WTC11 (cell line): Measurements from ENCODE around the gene ARPC1B. TPM values are rescaled to one million over a fixed set of nuclear protein-coding genes. Genes with fewer than 3 reads are reported as not detected.

ENCODE experiments used
- ATAC-seq: fragments of 200-7000 bp; cut with Tn5 transposase; 2 replicates; pipeline ENCODE4 v1.10.0; 2021; ENCODE audit warnings: mild to moderate bottlenecking, moderate library complexity
- CTCF ChIA-PET: fragments of 300-600 bp; sonication (Branson Sonifier 250); formaldehyde crosslinking; loops from one replicate; lab custom pipeline; 2021; ENCODE audit warnings: antibody characterized with exemption; lab: Charles Lee
- POLR2A ChIA-PET: fragments of 350-600 bp; sonication (Branson Sonifier 250); formaldehyde crosslinking; loops from one replicate; lab custom pipeline; 2021; ENCODE audit warnings: antibody characterized with exemption; lab: Charles Lee
- DNase-seq: peaks from one replicate; pipeline ENCODE4 v3.0.0; 2021; ENCODE audit warnings: low spot score
- H3K27ac Mint-ChIP-seq: 2 replicates; pipeline ENCODE4 v1.8.0; 2021; ENCODE audit warnings: mixed read lengths
- H3K27me3 Mint-ChIP-seq: 2 replicates; pipeline ENCODE4 v1.8.0; 2021; ENCODE audit warnings: low read depth, mild to moderate bottlenecking, moderate library complexity, mixed read lengths
- H3K36me3 Mint-ChIP-seq: 2 replicates; pipeline ENCODE4 v1.8.0; 2021; ENCODE audit warnings: mixed read lengths
- H3K4me1 Mint-ChIP-seq: 2 replicates; pipeline ENCODE4 v1.8.0; 2022; ENCODE audit warnings: mixed read lengths
- H3K4me3 Mint-ChIP-seq: 2 replicates; pipeline ENCODE4 v1.8.0; 2021; ENCODE audit warnings: mild to moderate bottlenecking, moderate library complexity, mixed read lengths
- H3K9me3 Mint-ChIP-seq: 2 replicates; pipeline ENCODE4 v1.8.0; 2021; ENCODE audit warnings: mixed read lengths
- ATF1 ChIP-seq: sonication (generic); formaldehyde crosslinking; IDR thresholded peaks from 2 replicates; pipeline ENCODE4 v1.8.1; 2023; ENCODE audit warnings: mild to moderate bottlenecking, moderate library complexity, missing genetic modification reagents
- GABPB1 ChIP-seq: sonication (generic); formaldehyde crosslinking; IDR thresholded peaks from 2 replicates; pipeline ENCODE4 v1.8.1; 2023; ENCODE audit warnings: mild to moderate bottlenecking, missing genetic modification reagents
- JAZF1 ChIP-seq: fragments of 250-450 bp; sonication (Bioruptor Pico); IDR thresholded peaks from 2 replicates; pipeline ENCODE4 v1.9.0; 2021; ENCODE audit warnings: moderate library complexity, mild to moderate bottlenecking, inconsistent platforms
- JUN ChIP-seq: sonication (generic); formaldehyde crosslinking; IDR thresholded peaks from 2 replicates; pipeline ENCODE4 v1.8.0; 2023; ENCODE audit warnings: mild to moderate bottlenecking, missing genetic modification reagents
- KAT7 ChIP-seq: sonication (generic); formaldehyde crosslinking; IDR thresholded peaks from 2 replicates; pipeline ENCODE4 v1.8.1; 2023; ENCODE audit warnings: missing genetic modification reagents, mild to moderate bottlenecking, borderline replicate concordance
- MYBL2 ChIP-seq: sonication (generic); formaldehyde crosslinking; IDR thresholded peaks from 2 replicates; pipeline ENCODE4 v1.8.1; 2023; ENCODE audit warnings: mild to moderate bottlenecking, moderate library complexity, missing genetic modification reagents
- NFATC4 ChIP-seq: fragments of 250-450 bp; sonication (Bioruptor Pico); IDR thresholded peaks from 2 replicates; pipeline ENCODE4 v1.9.0; 2021; ENCODE audit warnings: mild to moderate bottlenecking
- NR3C1 ChIP-seq: sonication (generic); formaldehyde crosslinking; conservative IDR thresholded peaks from 2 replicates; pipeline ENCODE4 v1.8.1; 2023; ENCODE audit warnings: low read depth, mild to moderate bottlenecking, missing genetic modification reagents
- OVOL2 ChIP-seq: fragments of 250-450 bp; sonication (Bioruptor Pico); IDR thresholded peaks from 2 replicates; pipeline ENCODE4 v1.9.0; 2021; ENCODE audit warnings: mild to moderate bottlenecking, borderline replicate concordance
- ZNF138 ChIP-seq: sonication (generic); formaldehyde crosslinking; conservative IDR thresholded peaks from 2 replicates; pipeline ENCODE4 v1.8.1; 2022; ENCODE audit warnings: mild to moderate bottlenecking, moderate library complexity, missing genetic modification reagents
- ZNF219 ChIP-seq: sonication (generic); formaldehyde crosslinking; IDR thresholded peaks from 2 replicates; pipeline ENCODE4 v1.8.0; 2023; ENCODE audit warnings: missing genetic modification reagents, mild to moderate bottlenecking, borderline replicate concordance
- ZNF416 ChIP-seq: fragments of 250-450 bp; sonication (Bioruptor Pico); IDR thresholded peaks from 2 replicates; pipeline ENCODE4 v1.9.0; 2021; ENCODE audit warnings: mild to moderate bottlenecking, inconsistent platforms
- total RNA-seq: library from RNA; stranded (reverse); gene quantifications from 3 replicates; pipeline ENCODE4 v1.2.3, GENCODE V29; 2021
- TF ChIP-seq, protein P1 (sequence below): fragments of 250-450 bp; sonication (Bioruptor Pico); IDR thresholded peaks from 2 replicates; pipeline ENCODE4 v1.9.0; 2021; ENCODE audit warnings: mild to moderate bottlenecking
- TF ChIP-seq, protein P2 (sequence below): fragments of 250-450 bp; sonication (Bioruptor Pico); IDR thresholded peaks from 2 replicates; pipeline ENCODE4 v1.8.0; 2021; ENCODE audit warnings: mild to moderate bottlenecking
- TF ChIP-seq, protein P3 (sequence below): sonication (generic); formaldehyde crosslinking; IDR thresholded peaks from 2 replicates; pipeline ENCODE4 v1.8.0; 2022; ENCODE audit warnings: mild to moderate bottlenecking, missing genetic modification reagents
- TF ChIP-seq, protein P4 (sequence below): fragments of 200-600 bp; IDR thresholded peaks from 2 replicates; pipeline ENCODE4 v1.8.0; 2022; ENCODE audit warnings: antibody characterized with exemption
- TF ChIP-seq, protein P5 (sequence below): sonication (generic); formaldehyde crosslinking; IDR thresholded peaks from 2 replicates; pipeline ENCODE4 v1.8.1; 2022; ENCODE audit warnings: low read depth, missing genetic modification reagents, borderline replicate concordance
- TF ChIP-seq, protein P6 (sequence below): sonication (generic); formaldehyde crosslinking; IDR thresholded peaks from 2 replicates; pipeline ENCODE4 v1.8.0; 2023; ENCODE audit warnings: mild to moderate bottlenecking, missing genetic modification reagents

Gene ARPC1B
- total RNA-seq, 1 experiment from 2014 or later = 66.2 TPM

DNA sequence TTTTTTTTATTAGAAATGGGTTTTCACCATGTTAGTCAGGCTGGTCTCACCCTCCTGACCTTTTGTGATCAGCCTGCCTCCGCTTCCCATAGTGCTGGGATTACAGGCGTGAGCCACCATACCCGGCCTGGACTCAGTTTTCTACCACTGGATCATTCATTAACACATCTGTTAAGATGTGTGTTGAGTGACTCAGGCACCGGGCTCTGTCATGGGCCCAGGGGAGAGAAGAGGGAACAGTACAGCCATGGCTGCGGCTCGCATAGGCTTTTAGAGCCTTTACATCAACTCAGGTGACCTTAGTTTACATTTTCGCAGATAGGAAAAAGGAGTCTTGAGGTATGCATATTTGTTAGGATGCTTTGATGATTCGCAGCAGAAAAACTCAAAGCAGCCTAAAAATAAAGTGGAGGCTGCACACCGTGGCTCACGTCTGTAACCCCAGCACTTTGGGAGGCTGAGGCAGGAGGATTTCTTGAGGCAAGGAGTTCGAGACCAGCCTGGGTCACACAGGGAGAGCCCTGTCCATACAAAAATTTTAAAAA is 3.1 kb upstream of the ARPC1B start (continued):
- TF ChIP-seq, protein P1, sequence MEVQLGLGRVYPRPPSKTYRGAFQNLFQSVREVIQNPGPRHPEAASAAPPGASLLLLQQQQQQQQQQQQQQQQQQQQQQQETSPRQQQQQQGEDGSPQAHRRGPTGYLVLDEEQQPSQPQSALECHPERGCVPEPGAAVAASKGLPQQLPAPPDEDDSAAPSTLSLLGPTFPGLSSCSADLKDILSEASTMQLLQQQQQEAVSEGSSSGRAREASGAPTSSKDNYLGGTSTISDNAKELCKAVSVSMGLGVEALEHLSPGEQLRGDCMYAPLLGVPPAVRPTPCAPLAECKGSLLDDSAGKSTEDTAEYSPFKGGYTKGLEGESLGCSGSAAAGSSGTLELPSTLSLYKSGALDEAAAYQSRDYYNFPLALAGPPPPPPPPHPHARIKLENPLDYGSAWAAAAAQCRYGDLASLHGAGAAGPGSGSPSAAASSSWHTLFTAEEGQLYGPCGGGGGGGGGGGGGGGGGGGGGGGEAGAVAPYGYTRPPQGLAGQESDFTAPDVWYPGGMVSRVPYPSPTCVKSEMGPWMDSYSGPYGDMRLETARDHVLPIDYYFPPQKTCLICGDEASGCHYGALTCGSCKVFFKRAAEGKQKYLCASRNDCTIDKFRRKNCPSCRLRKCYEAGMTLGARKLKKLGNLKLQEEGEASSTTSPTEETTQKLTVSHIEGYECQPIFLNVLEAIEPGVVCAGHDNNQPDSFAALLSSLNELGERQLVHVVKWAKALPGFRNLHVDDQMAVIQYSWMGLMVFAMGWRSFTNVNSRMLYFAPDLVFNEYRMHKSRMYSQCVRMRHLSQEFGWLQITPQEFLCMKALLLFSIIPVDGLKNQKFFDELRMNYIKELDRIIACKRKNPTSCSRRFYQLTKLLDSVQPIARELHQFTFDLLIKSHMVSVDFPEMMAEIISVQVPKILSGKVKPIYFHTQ (CRISPR knock-in tag) = no peak
- no peak for TF ChIP-seq JUN
- TF ChIP-seq ATF1 (CRISPR knock-in tag) = no peak
- no peak for TF ChIP-seq NFATC4 (CRISPR knock-in tag)
- no peak for TF ChIP-seq ZNF138
- TF ChIP-seq NR3C1 (CRISPR knock-in tag) = no peak
- TF ChIP-seq, protein P2, sequence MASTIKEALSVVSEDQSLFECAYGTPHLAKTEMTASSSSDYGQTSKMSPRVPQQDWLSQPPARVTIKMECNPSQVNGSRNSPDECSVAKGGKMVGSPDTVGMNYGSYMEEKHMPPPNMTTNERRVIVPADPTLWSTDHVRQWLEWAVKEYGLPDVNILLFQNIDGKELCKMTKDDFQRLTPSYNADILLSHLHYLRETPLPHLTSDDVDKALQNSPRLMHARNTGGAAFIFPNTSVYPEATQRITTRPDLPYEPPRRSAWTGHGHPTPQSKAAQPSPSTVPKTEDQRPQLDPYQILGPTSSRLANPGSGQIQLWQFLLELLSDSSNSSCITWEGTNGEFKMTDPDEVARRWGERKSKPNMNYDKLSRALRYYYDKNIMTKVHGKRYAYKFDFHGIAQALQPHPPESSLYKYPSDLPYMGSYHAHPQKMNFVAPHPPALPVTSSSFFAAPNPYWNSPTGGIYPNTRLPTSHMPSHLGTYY = no peak
- TF ChIP-seq, all 79 proteins: peak for 0

DNA sequence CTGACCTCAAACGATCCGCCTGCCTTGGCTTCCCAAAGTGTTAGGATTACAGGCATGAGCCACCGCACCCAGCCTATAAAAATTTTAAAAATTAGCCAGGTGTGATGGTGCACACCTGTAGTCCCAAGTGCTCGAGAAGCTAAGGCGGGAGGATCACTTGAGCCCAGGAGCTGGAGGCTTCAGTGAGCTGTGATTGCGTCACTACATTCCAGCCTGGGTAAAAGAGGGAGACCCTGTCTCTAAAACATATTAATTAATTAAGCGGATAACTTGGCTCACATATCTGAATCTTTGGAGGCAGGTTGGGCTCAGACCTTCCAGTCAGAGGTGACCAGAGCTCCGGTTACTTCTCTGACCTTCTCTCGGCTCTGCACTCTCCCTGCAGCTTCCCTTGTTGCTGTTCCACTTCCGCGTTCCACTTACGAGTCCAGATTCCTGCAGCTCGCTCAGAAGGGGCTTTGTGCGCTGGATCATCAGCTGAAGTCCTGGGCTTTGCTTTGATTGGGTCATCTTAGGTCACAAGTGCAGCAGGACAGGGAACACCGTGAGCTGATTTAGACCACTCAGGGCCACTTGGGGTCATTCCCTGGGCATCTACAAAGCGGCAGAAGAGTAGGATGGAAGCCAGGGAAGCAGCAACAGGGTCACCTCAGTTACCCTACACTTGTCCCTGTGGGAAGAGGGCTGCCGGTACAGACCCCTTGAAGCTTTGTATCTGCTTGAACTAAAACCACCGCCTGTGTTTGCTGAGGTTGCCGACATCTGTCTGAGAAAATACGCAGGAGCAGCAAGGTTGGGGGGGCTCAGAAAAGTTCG is 2.0 kb upstream of the ARPC1B start:
- peaks cover 12% of the 10 kb centered on the region for H3K27me3 Mint-ChIP-seq
- ChIA-PET CTCF (interaction anchor here (0.7 to 2.7 kb wide), 3 partner anchors 13 to 62 kb away, joined by 3 to 10 read pairs (median 9); no protein-coding TSS in a partner anchor), POLR2A (interaction anchor here (0.5 to 2.0 kb wide), 3 partner anchors 15 to 36 kb away, joined by 3 to 8 read pairs (median 3); partner anchors contain the start of genes BUD31 and PDAP1)
- H3K9me3 Mint-ChIP-seq = no peaks in the 10 kb centered on the region
- DNase-seq (no peak), ATAC-seq (no peak)
- peaks cover under 1% of the 10 kb centered on the region for H3K36me3 Mint-ChIP-seq
- TF ChIP-seq GABPB1 (CRISPR knock-in tag) = peak; percentile 43; the same call in 1 of the 2 replicates
- TF ChIP-seq, protein P3, sequence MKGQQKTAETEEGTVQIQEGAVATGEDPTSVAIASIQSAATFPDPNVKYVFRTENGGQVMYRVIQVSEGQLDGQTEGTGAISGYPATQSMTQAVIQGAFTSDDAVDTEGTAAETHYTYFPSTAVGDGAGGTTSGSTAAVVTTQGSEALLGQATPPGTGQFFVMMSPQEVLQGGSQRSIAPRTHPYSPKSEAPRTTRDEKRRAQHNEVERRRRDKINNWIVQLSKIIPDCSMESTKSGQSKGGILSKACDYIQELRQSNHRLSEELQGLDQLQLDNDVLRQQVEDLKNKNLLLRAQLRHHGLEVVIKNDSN (CRISPR knock-in tag) = no peak
- peaks cover 10% of the 10 kb centered on the region for H3K4me1 Mint-ChIP-seq
- H3K27ac Mint-ChIP-seq = no peak overlapping the region; the same call in 1 of the 2 replicates
- peak overlapping the region; percentile 84 for H3K4me3 Mint-ChIP-seq

DNA sequence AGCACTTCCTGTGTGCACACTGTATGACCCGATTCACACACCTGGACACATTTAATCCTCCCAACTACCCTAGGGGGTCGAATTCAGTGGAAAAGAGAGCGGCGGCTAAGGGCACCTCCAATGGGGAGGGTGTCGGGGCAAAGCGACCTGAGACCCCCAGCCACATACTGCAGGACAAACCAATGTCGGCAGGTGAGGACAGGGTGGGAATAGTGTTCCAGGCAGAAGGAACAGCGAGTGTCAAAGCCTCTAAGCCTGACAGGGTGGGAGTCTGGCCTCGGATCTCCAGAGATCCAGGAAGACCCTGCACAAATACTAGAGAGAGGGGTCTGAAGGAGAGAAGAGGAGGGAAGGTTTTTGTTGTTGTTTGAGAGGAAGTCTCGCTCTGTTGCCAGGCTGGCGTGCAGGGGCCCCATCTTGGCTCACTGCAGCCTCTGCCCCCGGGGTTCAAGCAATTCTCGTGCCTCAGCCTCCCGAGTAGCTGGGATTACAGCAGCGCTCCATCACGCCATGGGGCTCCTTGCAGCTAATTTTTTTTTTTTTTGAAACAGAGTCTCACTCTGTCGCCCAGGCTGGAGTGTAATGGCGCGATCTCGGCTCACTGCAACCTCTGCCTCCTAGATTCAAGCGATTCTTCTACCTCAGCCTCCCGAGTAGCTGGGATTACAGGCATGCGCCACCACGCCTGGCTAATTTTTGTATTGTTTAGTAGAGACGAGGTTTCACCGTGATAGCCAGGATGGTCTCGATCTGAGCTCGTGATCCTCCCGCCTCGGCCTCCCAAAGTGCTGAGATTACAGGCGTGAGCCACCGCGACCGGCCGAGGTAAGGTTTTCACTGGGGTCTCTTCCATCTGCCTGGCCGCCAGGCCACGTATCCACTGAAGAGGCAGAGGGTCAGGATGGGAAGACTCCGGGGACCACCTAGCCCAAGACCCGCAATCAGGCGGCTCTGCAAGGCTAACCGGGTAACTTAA is 1.2 kb upstream of the ARPC1B start:
- Mint-ChIP-seq H3K4me3 (peak overlapping the region; percentile 84), H3K4me1 (peaks cover 10% of the 10 kb centered on the region), H3K9me3 (no peaks in the 10 kb centered on the region), H3K36me3 (peaks cover 6% of the 10 kb centered on the region), H3K27me3 (peaks cover 12% of the 10 kb centered on the region), H3K27ac (peak overlapping the region; percentile 65; the same call in 1 of the 2 replicates)
- ChIA-PET CTCF (interaction anchor here (1.0 to 2.7 kb wide), 4 partner anchors 8 to 152 kb away, joined by 4 to 10 read pairs (median 9); no protein-coding TSS in a partner anchor), POLR2A (interaction anchor here (0.5 to 2.0 kb wide), 9 partner anchors 14 to 357 kb away, joined by 3 to 14 read pairs (median 3); partner anchors contain the start of genes BUD31 and PDAP1)
- no peak for DNase-seq
- ATAC-seq = no peak
- TF ChIP-seq, protein P4, sequence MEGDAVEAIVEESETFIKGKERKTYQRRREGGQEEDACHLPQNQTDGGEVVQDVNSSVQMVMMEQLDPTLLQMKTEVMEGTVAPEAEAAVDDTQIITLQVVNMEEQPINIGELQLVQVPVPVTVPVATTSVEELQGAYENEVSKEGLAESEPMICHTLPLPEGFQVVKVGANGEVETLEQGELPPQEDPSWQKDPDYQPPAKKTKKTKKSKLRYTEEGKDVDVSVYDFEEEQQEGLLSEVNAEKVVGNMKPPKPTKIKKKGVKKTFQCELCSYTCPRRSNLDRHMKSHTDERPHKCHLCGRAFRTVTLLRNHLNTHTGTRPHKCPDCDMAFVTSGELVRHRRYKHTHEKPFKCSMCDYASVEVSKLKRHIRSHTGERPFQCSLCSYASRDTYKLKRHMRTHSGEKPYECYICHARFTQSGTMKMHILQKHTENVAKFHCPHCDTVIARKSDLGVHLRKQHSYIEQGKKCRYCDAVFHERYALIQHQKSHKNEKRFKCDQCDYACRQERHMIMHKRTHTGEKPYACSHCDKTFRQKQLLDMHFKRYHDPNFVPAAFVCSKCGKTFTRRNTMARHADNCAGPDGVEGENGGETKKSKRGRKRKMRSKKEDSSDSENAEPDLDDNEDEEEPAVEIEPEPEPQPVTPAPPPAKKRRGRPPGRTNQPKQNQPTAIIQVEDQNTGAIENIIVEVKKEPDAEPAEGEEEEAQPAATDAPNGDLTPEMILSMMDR = no peak
- TF ChIP-seq KAT7 (CRISPR knock-in tag) (no peak), OVOL2 (CRISPR knock-in tag) (no peak), NR3C1 (CRISPR knock-in tag) (no peak), JAZF1 (CRISPR knock-in tag) (no peak), ZNF219 (CRISPR knock-in tag) (no peak), MYBL2 (CRISPR knock-in tag) (no peak), ZNF416 (no peak)
- TF ChIP-seq, protein P5, sequence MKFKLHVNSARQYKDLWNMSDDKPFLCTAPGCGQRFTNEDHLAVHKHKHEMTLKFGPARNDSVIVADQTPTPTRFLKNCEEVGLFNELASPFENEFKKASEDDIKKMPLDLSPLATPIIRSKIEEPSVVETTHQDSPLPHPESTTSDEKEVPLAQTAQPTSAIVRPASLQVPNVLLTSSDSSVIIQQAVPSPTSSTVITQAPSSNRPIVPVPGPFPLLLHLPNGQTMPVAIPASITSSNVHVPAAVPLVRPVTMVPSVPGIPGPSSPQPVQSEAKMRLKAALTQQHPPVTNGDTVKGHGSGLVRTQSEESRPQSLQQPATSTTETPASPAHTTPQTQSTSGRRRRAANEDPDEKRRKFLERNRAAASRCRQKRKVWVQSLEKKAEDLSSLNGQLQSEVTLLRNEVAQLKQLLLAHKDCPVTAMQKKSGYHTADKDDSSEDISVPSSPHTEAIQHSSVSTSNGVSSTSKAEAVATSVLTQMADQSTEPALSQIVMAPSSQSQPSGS (CRISPR knock-in tag) = no peak
- TF ChIP-seq, protein P6, sequence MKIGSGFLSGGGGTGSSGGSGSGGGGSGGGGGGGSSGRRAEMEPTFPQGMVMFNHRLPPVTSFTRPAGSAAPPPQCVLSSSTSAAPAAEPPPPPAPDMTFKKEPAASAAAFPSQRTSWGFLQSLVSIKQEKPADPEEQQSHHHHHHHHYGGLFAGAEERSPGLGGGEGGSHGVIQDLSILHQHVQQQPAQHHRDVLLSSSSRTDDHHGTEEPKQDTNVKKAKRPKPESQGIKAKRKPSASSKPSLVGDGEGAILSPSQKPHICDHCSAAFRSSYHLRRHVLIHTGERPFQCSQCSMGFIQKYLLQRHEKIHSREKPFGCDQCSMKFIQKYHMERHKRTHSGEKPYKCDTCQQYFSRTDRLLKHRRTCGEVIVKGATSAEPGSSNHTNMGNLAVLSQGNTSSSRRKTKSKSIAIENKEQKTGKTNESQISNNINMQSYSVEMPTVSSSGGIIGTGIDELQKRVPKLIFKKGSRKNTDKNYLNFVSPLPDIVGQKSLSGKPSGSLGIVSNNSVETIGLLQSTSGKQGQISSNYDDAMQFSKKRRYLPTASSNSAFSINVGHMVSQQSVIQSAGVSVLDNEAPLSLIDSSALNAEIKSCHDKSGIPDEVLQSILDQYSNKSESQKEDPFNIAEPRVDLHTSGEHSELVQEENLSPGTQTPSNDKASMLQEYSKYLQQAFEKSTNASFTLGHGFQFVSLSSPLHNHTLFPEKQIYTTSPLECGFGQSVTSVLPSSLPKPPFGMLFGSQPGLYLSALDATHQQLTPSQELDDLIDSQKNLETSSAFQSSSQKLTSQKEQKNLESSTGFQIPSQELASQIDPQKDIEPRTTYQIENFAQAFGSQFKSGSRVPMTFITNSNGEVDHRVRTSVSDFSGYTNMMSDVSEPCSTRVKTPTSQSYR = no peak
